Left ventricle myocardium inferior (tissue), 1 donor: ENCODE measurements around the gene HERPUD1. TPM values are rescaled to one million over a fixed set of nuclear protein-coding genes. Genes with fewer than 3 reads are reported as not detected.

Experiments
- DNase-seq: peaks from one replicate; pipeline ENCODE4 v3.0.0-alpha.2; 2020
- H3K27ac ChIP-seq: fragments of 200-600 bp; replicated peaks from 2 replicates; pipeline ENCODE4 v1.8.0; 2021
- H3K27me3 ChIP-seq: fragments of 200-600 bp; 2 replicates; pipeline ENCODE4 v1.8.0; 2021; ENCODE audit warnings: low read depth
- H3K36me3 ChIP-seq: fragments of 200-600 bp; 2 replicates; pipeline ENCODE4 v1.8.0; 2021
- H3K4me1 ChIP-seq: fragments of 200-600 bp; 2 replicates; pipeline ENCODE4 v1.8.0; 2021
- H3K4me3 ChIP-seq: fragments of 200-600 bp; 2 replicates; pipeline ENCODE4 v1.8.0; 2021; ENCODE audit warnings: mild to moderate bottlenecking, moderate library complexity
- H3K9me3 ChIP-seq: fragments of 200-600 bp; replicated peaks from 2 replicates; pipeline ENCODE4 v1.8.0; 2021
- CTCF ChIP-seq: fragments of 200-600 bp; IDR thresholded peaks from 2 replicates; pipeline ENCODE4 v1.8.0; 2021; ENCODE audit warnings: antibody characterized with exemption, mild to moderate bottlenecking, borderline replicate concordance
- intact Hi-C: fragments of 100-400 bp; cut with micrococcal nuclease; formaldehyde crosslinking; loops from one replicate; pipeline ENCODE4 v1.11.0; 2022
- total RNA-seq: library from RNA; stranded (reverse); fragmentation: NEBNext Ultra II Directional; extraction: Animal tissue kit (Norgen Biotek cat#: 25700); gene quantifications from one replicate; pipeline ENCODE4 v1.2.1, GENCODE V29; 2021
- donor health status: DM: no; HTN: yes; CAD: no; lungs with severe emphysema.

Gene HERPUD1
- total RNA-seq, 1 donor from 2014 or later: 119 TPM

DNA sequence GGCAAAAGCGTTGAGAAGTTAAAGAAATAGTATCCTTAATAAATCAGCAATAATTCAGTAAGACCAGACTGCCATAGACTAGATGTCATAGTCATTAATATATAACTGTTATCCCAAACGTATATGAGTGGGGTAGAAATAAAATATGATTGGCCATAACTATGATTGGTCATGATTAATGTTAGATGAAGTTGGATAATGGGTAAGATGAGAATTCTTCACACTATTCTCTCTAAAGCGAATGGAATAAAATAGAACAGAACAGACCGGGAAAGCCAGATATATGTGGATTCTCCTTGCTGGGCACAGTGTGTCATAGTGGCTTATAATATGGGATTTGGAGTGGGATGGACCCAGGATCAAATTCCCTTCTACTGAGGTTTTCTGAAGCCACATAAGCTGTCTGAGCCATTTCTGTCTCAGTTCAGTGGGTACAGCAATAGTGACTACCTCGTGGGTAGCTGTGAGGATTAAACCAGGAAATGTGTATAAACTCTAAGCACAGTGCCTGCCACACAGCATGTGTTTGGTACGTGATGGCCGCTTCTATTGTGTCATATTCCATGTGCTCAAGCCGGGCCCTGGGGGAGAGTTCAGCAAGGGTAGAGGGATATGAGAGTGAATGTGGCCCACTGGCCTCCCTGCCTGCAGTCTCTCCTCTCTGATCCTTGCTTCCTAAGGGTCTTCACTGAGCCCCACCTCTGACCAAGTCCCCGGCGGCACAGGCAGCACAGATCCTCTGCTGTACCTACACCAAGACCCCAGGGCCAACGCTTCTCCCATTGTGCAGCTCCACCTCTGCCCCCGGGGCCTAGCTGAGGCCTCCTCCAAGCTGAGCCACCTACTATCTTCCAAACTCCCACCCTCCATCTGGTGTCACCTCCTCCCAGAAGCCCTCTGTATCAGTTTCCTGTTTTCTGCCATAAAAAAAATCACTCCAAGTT lies 33.5 kb downstream of the HERPUD1 start:
- Histone ChIP-seq H3K4me3 (no peak overlapping the region), H3K27me3 (no peaks in the 10 kb centered on the region), H3K27ac (peak overlapping the region; percentile 50), H3K4me1 (peaks cover 48% of the 10 kb centered on the region), H3K36me3 (no peaks in the 10 kb centered on the region), H3K9me3 (no peaks in the 10 kb centered on the region)
- no peak for TF ChIP-seq CTCF
- no peak for DNase-seq
- intact Hi-C loops: no loop called here

GRCh38 chr16:56966093-56966475 lies 34.1 kb downstream of the HERPUD1 start:
- intact Hi-C loops: no loop called here
- H3K9me3 ChIP-seq: no peaks in the 10 kb centered on the region
- H3K4me1 ChIP-seq: peaks cover 43% of the 10 kb centered on the region
- H3K36me3 ChIP-seq: no peaks in the 10 kb centered on the region
- no peak overlapping the region for H3K4me3 ChIP-seq
- H3K27me3 ChIP-seq: no peaks in the 10 kb centered on the region
- DNase-seq: no peak
- H3K27ac ChIP-seq: peak overlapping the region; percentile 50
- no peak for TF ChIP-seq CTCF

GRCh38 chr16:56967733-56968132 lies 35.8 kb downstream of the HERPUD1 start:
- H3K4me1 ChIP-seq: peaks cover 32% of the 10 kb centered on the region
- H3K9me3 ChIP-seq: no peaks in the 10 kb centered on the region
- no peak for DNase-seq
- H3K27ac ChIP-seq: no peak overlapping the region
- H3K36me3 ChIP-seq: no peaks in the 10 kb centered on the region
- intact Hi-C loops: no loop called here
- no peak for TF ChIP-seq CTCF
- H3K27me3 ChIP-seq: no peaks in the 10 kb centered on the region
- H3K4me3 ChIP-seq: no peak overlapping the region

DNA sequence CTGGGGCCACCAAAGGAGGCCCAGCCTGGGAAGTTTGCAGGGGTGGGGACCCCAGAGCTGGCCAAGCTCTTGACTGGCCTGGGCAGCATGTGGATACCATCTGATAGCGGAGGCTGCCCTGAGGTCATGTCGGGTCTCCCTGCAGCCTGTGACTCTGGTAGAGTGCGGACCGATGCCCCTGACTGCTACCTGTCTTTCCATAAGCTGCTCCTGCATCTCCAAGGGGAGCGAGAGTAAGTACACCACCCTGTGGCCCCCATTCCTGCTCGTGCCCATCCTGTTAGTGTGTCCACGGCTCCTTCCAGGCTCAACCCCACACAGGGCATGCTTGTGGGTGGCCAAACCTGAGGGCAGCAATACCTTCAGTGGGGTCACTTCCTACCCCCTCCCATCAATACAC lies 37.8 kb downstream of the HERPUD1 start:
- Histone ChIP-seq H3K4me3 (no peak overlapping the region), H3K9me3 (no peaks in the 10 kb centered on the region)

More for the DNA sequence above, 37.8 kb downstream of the HERPUD1 start:
- Histone ChIP-seq H3K27me3 (no peaks in the 10 kb centered on the region), H3K27ac (no peak overlapping the region), H3K36me3 (no peaks in the 10 kb centered on the region), H3K4me1 (peaks cover 23% of the 10 kb centered on the region)
- intact Hi-C loops: no loop called here
- no peak for TF ChIP-seq CTCF
- DNase-seq: no peak
